ENCODE results near the gene KIF20A.

- TF ChIP-seq ZFP36 (IDR thresholded peaks at IDR 0.05; ENCODE audit: borderline replicate concordance, partially characterized antibody) (no peak), NPAS2 (CRISPR knock-in tag; IDR thresholded peaks at IDR 0.05; ENCODE audit: borderline replicate concordance) (no peak)
Observed at GRCh38 chr5:138216799-138217198, 37.9 kb downstream of the KIF20A start.
